Activated T-cell treated with anti-CD3 and anti-CD28 coated beads for 1 hour (primary cell): ENCODE measurements around the gene DTNB.

Source experiments
- DNase-seq: peaks from one replicate; pipeline ENCODE4 v3.0.0-alpha.2; 2020; ENCODE audit warnings: low read depth

DTNB gene

GRCh38 chr2:25386971-25387875 lies 286.2 kb downstream of the DTNB start:
- DNase-seq, result no peak

- no peak for DNase-seq
Observed at GRCh38 chr2:25385910-25386309, 287.5 kb downstream of the DTNB start.

GRCh38 chr2:25383806-25384205 lies 289.6 kb downstream of the DTNB start:
- no peak for DNase-seq

- no peak for DNase-seq
Observed at GRCh38 chr2:25381502-25381901, 291.9 kb downstream of the DTNB start.

GRCh38 chr2:25380586-25381375 lies 292.6 kb downstream of the DTNB start:
- no peak for DNase-seq

- no peak for DNase-seq
Observed at GRCh38 chr2:25380023-25380422, 293.4 kb downstream of the DTNB start.

GRCh38 chr2:25379535-25379934 lies 293.8 kb downstream of the DTNB start:
- no peak for DNase-seq

GRCh38 chr2:25378731-25379490 lies 294.5 kb downstream of the DTNB start:
- DNase-seq, result no peak

GRCh38 chr2:25377822-25378421 lies 295.5 kb downstream of the DTNB start:
- no peak for DNase-seq

GRCh38 chr2:25376750-25377621 lies 296.4 kb downstream of the DTNB start:
- DNase-seq, result peak; percentile 86

- DNase-seq, result no peak
Observed at GRCh38 chr2:25375989-25376545, 297.3 kb downstream of the DTNB start.

- DNase-seq, result no peak
Observed at GRCh38 chr2:25375371-25375988, 297.9 kb downstream of the DTNB start.

- no peak for DNase-seq
Observed at GRCh38 chr2:25374827-25375226, 298.6 kb downstream of the DTNB start.

- DNase-seq, result no peak
Observed at GRCh38 chr2:25374411-25374810, 299.0 kb downstream of the DTNB start.

- no peak for DNase-seq
Observed at GRCh38 chr2:25373269-25373981, 300.0 kb downstream of the DTNB start.

- no peak for DNase-seq
Observed at GRCh38 chr2:25372405-25373268, 300.7 kb downstream of the DTNB start.

GRCh38 chr2:25371253-25372241 lies 301.8 kb downstream of the DTNB start:
- no peak for DNase-seq
